GM15510 (cell line): ENCODE data around the gene ITPR3.

ENCODE experiments used
- POLR2A ChIP-seq: IDR thresholded peaks from 3 replicates; pipeline ENCODE4 v1.6.1; 2011; ENCODE audit warnings: borderline replicate concordance; ENCODE audit not compliant: insufficient read length; ENCODE audit errors: extremely low read depth

Gene ITPR3

DNA sequence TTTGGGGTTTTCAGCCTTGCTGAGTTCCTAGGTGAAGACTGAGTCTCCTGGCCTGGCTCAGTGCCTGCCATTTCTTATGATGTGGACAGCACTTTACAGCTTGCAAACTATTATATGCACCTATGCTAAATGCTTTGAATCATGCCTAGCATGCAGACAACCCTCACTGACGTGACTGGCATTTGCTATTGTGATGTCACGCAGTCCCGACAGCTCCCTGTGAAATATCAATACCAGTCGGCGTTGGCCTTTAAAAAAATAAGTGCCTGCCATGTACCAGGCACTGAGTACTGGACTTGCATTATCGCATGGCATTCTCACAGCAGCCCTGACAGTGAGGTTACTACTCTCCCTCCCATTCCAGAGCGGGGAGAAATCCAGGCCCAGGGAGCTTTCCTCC lies 54.8 kb downstream of the ITPR3 start:
- no peak for TF ChIP-seq POLR2A

DNA sequence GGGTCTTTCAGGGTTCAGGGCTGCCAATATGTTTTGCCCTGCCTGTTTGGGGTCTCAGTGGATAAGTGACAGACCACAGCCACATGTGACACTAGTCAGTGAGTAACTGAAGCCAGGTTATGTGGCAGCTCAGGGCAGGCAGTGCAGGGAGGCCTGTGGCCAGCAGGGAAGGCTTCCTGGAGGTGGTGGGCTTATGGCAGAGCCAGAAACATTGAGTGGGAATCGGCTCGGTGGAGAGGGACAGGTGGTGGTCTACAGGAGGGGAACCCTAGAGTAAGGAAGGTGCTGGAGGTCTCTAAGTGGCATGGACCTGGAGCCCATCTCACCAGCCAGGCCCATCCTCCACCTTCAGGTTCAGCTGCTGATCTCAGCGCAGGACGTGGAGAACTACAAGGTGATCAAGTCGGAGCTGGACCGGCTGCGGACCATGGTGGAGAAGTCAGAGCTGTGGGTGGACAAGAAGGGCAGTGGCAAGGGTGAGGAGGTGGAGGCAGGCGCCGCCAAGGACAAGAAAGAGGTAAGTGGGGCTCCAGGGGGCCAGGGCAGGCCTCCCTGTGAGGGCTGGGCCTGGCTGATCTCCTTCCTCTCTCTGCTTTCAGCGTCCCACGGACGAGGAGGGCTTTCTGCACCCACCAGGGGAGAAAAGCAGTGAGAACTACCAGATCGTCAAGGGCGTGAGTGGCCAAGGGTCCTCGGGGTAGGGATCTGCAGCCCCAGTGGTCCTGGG lies 55.5 kb downstream of the ITPR3 start:
- TF ChIP-seq POLR2A, result no peak

DNA sequence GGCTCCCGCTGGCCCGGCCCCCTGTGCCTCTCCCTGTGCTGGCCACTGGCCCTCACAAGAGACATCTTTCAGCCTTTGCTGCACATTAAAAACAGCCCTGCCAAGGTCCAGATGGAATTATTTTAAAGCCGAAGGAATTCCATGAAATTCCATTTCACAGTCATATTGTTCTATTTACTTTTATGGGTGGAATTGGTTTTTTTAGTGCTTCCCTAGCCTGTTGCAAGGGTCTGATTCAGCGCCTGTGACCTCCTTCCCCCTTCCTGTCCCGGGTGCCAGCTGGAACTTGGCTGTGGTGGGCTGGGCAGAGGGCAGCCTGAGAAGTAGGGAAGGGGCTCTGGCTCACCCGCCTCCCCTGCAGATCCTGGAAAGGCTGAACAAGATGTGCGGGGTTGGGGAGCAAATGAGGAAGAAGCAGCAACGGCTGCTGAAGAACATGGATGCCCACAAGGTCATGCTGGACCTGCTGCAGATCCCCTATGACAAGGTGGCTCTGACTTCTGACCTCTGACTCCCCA lies 56.1 kb downstream of the ITPR3 start:
- no peak for TF ChIP-seq POLR2A

DNA sequence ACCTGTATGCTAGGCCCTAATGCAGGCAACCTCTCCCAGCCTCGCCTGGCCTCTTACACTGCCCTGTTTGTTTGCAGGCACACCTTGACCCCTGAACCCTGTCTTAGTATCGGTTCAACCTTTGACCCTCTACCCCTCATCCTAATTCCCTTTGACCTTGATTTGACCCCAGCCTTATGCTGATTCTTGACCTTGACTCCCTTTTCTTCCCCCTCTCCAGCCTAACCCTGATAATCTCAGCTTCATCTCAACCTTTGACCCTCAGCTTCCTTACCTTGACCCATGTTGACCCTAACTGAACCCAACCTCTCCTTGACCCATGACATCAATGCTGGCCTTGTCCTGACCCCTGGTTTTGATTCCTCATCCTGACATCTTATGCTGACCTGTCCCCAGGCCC lies 56.6 kb downstream of the ITPR3 start:
- no peak for TF ChIP-seq POLR2A

DNA sequence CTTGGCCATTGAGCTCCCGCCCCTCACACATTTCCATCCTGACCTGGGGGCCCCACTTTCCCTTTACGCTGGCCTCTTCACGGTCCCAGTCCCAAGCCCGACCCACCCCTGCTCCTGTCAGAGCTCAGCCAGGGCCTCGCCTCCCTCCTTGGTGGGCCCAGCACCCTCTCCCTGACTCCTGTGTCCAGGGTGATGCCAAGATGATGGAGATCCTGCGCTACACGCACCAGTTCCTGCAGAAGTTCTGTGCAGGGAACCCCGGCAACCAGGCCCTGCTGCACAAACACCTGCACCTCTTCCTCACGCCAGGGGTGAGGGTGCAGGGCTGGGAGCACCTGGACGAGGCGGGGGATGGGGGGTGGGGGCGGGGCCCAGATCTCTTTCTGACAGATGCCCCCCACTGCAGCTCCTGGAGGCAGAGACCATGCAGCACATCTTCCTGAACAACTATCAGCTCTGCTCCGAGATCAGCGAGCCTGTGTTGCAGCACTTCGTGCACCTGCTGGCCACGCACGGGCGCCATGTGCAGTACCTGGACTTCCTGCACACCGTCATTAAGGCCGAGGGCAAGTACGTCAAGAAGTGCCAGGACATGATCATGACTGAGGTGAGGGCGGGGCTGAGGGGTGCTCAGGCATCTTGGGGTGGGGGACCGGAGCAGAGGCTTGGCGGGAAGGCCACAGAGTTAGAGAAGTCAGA lies 57.3 kb downstream of the ITPR3 start:
- no peak for TF ChIP-seq POLR2A

DNA sequence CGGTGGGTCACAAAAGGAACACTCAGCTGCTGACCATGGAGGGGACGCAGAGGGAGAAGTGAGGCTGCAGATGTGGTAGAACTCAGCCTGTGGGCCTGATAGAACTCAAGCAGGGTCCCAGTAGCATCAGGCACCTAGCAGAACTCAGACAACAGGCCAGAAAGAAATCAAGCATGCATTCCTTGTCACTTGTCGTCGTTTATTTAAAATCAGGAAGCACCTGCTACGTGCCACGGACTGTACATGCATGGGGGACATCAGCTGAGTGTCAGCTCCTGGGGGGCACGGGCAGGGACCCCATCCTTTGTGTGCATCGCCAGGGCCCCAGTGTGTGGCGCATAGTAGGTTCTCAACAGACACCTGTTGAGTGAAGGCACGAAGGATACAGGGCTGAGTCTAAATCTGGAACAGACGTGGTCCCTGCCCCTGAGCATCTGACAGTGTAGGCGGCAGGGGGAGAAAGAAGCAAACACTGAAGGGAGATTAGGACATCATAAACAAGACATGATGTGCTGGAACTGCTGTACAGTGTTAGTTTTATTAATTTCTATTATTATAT lies 57.9 kb downstream of the ITPR3 start:
- no peak for TF ChIP-seq POLR2A

DNA sequence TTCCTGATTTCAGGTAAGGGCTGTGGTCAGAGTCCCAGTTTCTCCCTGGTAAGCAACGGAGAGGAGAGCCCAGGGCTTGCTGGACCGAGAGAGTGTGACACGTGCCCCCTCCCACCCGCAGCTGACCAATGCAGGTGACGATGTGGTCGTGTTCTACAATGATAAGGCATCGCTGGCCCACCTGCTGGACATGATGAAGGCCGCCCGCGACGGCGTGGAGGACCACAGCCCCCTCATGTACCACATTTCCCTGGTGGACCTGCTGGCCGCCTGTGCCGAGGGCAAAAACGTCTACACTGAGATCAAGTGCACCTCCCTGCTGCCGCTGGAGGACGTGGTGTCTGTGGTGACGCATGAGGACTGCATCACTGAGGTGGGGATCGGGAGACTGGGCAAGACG lies 58.6 kb downstream of the ITPR3 start:
- no peak for TF ChIP-seq POLR2A

DNA sequence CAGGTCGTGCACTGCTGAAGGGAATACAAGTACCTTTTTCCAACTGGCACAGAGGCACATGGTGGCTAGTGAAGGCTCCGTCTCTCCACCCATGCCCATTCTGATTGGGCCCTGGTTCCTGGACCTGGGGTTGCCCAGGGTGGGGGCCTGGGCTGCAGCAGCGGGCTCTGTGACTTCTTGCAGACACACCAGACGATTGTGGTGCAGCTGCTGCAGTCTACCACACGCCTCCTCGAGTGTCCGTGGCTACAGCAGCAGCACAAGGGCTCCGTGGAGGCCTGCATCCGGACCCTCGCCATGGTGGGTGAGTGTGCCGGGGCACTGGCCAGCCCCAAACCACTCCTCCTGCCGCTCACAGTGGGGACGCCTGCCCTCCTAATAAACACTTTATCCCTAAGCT lies 61.2 kb downstream of the ITPR3 start:
- TF ChIP-seq POLR2A, result no peak

DNA sequence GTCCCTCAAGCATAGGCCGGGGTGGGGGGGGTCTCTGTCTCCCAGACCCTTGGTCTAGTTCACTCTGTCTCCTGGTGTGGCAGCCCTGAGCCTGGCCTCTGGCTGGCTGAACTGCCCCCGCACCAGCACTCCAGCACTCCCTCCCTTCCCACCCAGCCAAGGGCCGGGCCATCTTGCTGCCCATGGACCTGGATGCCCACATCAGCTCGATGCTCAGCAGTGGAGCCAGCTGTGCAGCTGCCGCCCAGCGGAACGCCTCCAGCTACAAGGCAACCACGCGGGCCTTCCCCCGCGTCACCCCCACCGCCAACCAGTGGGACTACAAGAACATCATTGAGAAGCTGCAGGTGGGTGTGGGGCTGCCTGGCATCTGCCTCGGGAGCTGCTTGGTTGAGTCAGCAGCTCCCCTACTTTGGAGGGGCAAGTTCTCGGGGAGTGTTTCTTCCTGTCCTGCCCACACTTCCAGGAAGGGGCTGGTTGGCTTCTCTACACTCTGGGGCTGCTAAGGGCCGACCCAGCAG lies 62.0 kb downstream of the ITPR3 start:
- TF ChIP-seq POLR2A, result no peak

DNA sequence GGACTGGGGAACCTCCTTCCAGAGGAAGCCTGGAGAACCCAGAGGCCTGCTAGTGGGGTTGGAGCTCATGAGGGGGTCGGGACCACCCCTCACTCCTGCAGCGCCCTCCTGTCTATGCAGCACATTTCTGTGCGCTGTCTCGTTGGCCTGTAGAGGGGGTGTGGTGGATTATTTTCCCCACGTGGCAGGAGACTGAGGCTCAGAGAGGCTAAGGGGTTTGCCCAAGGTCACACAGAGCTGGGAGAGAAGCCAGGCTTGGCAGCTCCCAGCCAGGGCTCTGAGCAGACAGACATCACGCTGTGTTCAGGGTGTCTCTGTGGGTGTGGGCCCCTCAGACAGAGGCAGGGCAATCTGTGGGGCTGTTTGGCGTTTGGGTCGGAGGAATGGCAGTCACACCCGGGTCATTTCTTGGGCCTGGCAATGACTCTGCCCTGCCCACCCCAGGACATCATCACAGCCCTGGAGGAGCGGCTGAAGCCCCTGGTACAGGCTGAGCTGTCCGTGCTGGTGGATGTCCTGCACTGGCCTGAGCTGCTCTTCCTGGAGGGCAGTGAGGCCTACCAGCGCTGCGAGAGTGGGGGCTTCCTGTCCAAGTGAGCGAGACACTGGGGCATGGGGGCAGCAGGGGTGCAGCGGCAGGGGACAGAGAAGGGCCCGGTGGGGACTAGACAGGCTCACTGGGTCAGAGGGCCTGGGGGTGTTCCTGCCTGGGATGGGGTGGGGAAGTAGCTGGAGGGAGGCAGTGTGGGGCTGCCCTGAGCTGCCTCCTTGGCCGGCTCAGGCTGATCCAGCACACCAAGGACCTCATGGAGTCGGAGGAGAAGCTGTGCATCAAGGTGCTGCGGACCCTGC lies 62.7 kb downstream of the ITPR3 start:
- no peak for TF ChIP-seq POLR2A

DNA sequence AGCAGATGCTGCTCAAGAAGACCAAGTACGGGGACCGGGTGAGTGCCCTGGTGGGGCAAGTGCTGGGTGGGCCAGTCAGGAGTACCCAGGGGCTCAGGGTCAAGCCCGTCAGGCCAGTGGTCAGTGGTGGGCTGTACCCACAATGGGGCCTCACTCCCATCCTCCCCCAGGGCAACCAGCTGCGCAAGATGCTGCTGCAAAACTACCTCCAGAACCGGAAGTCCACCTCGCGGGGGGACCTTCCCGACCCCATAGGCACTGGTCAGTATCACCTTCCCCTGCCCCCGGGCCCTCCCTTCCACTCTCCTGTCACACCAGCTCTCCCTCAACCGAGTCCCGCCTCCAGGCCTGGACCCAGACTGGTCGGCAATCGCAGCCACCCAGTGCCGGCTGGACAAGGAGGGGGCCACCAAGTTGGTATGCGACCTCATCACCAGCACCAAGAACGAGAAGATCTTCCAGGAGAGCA lies 63.3 kb downstream of the ITPR3 start:
- no peak for TF ChIP-seq POLR2A

DNA sequence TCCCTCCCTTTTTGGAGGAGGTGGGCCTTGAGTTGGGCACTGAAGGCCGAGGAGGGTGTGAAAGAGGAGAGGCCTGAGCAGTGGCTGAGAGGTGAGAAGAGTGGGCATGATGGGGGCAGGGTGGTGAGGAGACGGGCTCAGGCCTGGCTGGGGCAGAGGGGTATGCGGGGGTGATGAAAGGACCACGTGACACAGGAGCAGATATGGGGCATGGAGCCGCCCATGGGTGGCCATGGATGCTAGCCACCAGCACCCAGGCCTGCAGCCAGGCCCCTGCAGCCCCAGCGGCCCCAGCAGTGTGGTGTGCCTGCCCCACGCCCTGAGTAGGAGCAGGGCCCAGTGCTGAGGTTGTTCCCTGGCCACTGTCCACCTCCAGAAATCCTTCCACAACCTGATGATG lies 63.9 kb downstream of the ITPR3 start:
- no peak for TF ChIP-seq POLR2A

DNA sequence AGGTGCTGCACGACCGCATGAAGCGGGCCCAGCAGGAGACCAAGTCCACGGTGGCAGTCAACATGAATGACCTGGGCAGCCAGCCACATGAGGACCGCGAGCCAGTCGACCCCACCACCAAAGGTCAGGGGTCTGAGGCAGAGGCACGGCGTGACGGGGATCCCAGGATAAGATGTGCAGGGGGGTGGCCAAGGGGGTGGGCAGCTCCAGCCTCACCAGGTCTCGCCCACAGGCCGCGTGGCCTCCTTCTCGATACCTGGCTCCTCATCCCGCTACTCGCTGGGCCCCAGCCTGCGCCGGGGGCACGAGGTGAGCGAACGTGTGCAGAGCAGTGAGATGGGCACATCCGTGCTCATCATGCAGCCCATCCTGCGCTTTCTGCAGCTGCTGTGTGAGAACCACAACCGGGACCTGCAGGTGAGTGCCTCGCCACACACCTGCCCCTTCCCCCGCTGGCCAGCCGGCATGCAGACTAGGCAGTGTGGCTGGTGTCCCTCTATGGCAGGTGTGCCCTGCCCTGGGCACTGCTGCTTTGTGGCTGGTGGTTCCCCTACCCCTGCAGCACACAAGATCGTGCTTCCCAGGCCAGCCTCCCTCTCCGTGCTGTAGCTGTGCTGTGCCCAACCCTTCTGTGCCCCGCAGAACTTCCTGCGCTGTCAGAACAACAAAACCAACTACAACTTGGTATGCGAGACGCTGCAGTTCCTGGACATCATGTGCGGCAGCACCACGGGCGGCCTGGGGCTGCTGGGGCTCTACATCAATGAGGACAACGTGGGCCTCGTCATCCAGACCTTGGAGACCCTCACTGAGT lies 64.5 kb downstream of the ITPR3 start:
- no peak for TF ChIP-seq POLR2A
